Measurements from ENCODE around the gene MXD4. TPM values are rescaled to one million over a fixed set of nuclear protein-coding genes. Genes with fewer than 3 reads are reported as not detected.
"Not testable (repeated sequence)": the region's sequence is repeated elsewhere in the genome, so short reads cannot be mapped to it uniquely, and the experiment has no call there.

MXD4 gene
- total RNA-seq, 1 donor from 2014 or later: 22.7 TPM

GRCh38 chr4:2231082-2231481 is 30.8 kb downstream of the MXD4 start:
- peaks cover 12% of the 10 kb centered on the region for H3K36me3 ChIP-seq

GRCh38 chr4:2226261-2226660 is 35.6 kb downstream of the MXD4 start:
- H3K4me3 Mint-ChIP-seq: no peak overlapping the region
- no peak for TF ChIP-seq EZH2phosphoT487 (IDR thresholded peaks at IDR 0.05)
- no peak for TF ChIP-seq CTCF (IDR thresholded peaks at IDR 0.05)
- no peak for TF ChIP-seq EZH2 (IDR thresholded peaks at IDR 0.05)

More at GRCh38 chr4:2231082-2231481, 30.8 kb downstream of the MXD4 start:
- Histone ChIP-seq H3K4me2 (no peak overlapping the region), H3K4me3 (no peak overlapping the region), H3K27me3 (no peaks in the 10 kb centered on the region), H3K9me3 (ENCODE audit: low read depth) (no peaks in the 10 kb centered on the region), H3K9ac (no peak overlapping the region), H3K4me1 (no peaks in the 10 kb centered on the region), H3F3A (ENCODE audit: low read depth) (no peaks in the 10 kb centered on the region), H3K79me2 (ENCODE audit: low read depth) (peaks cover 10% of the 10 kb centered on the region), H4K20me1 (ENCODE audit: low read depth) (peaks cover 12% of the 10 kb centered on the region), H3K27ac (no peak overlapping the region), H2AFZ (replicated peaks) (no peak overlapping the region)
- Mint-ChIP-seq H3K36me3 (peaks cover 3% of the 10 kb centered on the region), H3K27ac (no peak overlapping the region), H3K27me3 (ENCODE audit: insufficient read depth, low read depth) (no peaks in the 10 kb centered on the region), H3K4me1 (no peaks in the 10 kb centered on the region), H3K4me3 (no peak overlapping the region), H3K9me3 (no peaks in the 10 kb centered on the region)
- TF ChIP-seq EZH2 (IDR thresholded peaks at IDR 0.05): no peak
- no peak for TF ChIP-seq EZH2phosphoT487 (IDR thresholded peaks at IDR 0.05)
- no peak for TF ChIP-seq CTCF (IDR thresholded peaks at IDR 0.05)
- DNase-seq (ENCODE audit: low spot score): no peak

GRCh38 chr4:2222838-2223237 is 39.1 kb downstream of the MXD4 start:
- no peak overlapping the region for H3K9ac ChIP-seq
- H3K4me1 ChIP-seq: no peaks in the 10 kb centered on the region
- H3K9me3 ChIP-seq (ENCODE audit: low read depth): no peaks in the 10 kb centered on the region
- no peaks in the 10 kb centered on the region for H3K36me3 ChIP-seq
- no peak overlapping the region for H3K27ac Mint-ChIP-seq
- H2AFZ ChIP-seq (replicated peaks): no peak overlapping the region
- no peaks in the 10 kb centered on the region for H3K27me3 ChIP-seq
- no peak for DNase-seq (ENCODE audit: low spot score)
- peaks cover 5% of the 10 kb centered on the region for H3K4me1 Mint-ChIP-seq
- no peak overlapping the region for H3K4me3 Mint-ChIP-seq
- H3K4me3 ChIP-seq: no peak overlapping the region
- no peak overlapping the region for H3K4me2 ChIP-seq
- H3K36me3 Mint-ChIP-seq: no peaks in the 10 kb centered on the region
- H3F3A ChIP-seq (ENCODE audit: low read depth): peaks cover 5% of the 10 kb centered on the region
- no peak for TF ChIP-seq EZH2 (IDR thresholded peaks at IDR 0.05)
- TF ChIP-seq EZH2phosphoT487 (IDR thresholded peaks at IDR 0.05): no peak
- TF ChIP-seq CTCF (IDR thresholded peaks at IDR 0.05): no peak
- peaks cover 6% of the 10 kb centered on the region for H4K20me1 ChIP-seq (ENCODE audit: low read depth)
- H3K27me3 Mint-ChIP-seq (ENCODE audit: insufficient read depth, low read depth): peaks cover 2% of the 10 kb centered on the region
- H3K27ac ChIP-seq: no peak overlapping the region
- no peaks in the 10 kb centered on the region for H3K9me3 Mint-ChIP-seq
- no peaks in the 10 kb centered on the region for H3K79me2 ChIP-seq (ENCODE audit: low read depth)

More at GRCh38 chr4:2226261-2226660, 35.6 kb downstream of the MXD4 start:
- H3K9me3 Mint-ChIP-seq: no peaks in the 10 kb centered on the region
- Histone ChIP-seq H3K4me1 (no peaks in the 10 kb centered on the region), H3K4me3 (no peak overlapping the region), H2AFZ (replicated peaks) (no peak overlapping the region), H3K9ac (no peak overlapping the region), H3K79me2 (ENCODE audit: low read depth) (no peaks in the 10 kb centered on the region), H3K36me3 (no peaks in the 10 kb centered on the region), H4K20me1 (ENCODE audit: low read depth) (peaks cover 6% of the 10 kb centered on the region), H3K9me3 (ENCODE audit: low read depth) (no peaks in the 10 kb centered on the region), H3F3A (ENCODE audit: low read depth) (no peaks in the 10 kb centered on the region), H3K27ac (no peak overlapping the region), H3K4me2 (no peak overlapping the region), H3K27me3 (no peaks in the 10 kb centered on the region)
- no peaks in the 10 kb centered on the region for H3K36me3 Mint-ChIP-seq
- peaks cover 2% of the 10 kb centered on the region for H3K27me3 Mint-ChIP-seq (ENCODE audit: insufficient read depth, low read depth)
- no peak for DNase-seq (ENCODE audit: low spot score)
- no peak overlapping the region for H3K27ac Mint-ChIP-seq
- H3K4me1 Mint-ChIP-seq: no peaks in the 10 kb centered on the region

GRCh38 chr4:2221378-2221777 is 40.5 kb downstream of the MXD4 start:
- not testable (repeated sequence) for H3K9ac ChIP-seq; H3K27me3 ChIP-seq; H3K4me1 Mint-ChIP-seq; H3K36me3 Mint-ChIP-seq; DNase-seq (ENCODE audit: low spot score); H3K27me3 Mint-ChIP-seq (ENCODE audit: insufficient read depth, low read depth); H3K27ac Mint-ChIP-seq; H3K9me3 ChIP-seq (ENCODE audit: low read depth); H3K79me2 ChIP-seq (ENCODE audit: low read depth); H3K4me3 Mint-ChIP-seq; H3K4me3 ChIP-seq; H2AFZ ChIP-seq (replicated peaks); H3F3A ChIP-seq (ENCODE audit: low read depth); H3K4me1 ChIP-seq; H4K20me1 ChIP-seq (ENCODE audit: low read depth); H3K4me2 ChIP-seq; H3K27ac ChIP-seq; H3K36me3 ChIP-seq; H3K9me3 Mint-ChIP-seq

Measured in neural progenitor cell (in vitro differentiated cells).